DND-41 (cell line): ENCODE measurements around the gene ITSN1.

Experiments used
- ATAC-seq: fragments of 200-7000 bp; cut with Tn5 transposase; 3 replicates; pipeline ENCODE4 v1.9.1; 2021; ENCODE audit warnings: low read depth; ENCODE audit not compliant: insufficient read depth
- DNase-seq: peaks from one replicate; pipeline ENCODE4 v3.0.0-alpha.2; 2020
- H2AFZ ChIP-seq: 2 replicates; pipeline ENCODE4 v1.6.0; 2012; ENCODE audit warnings: low read depth, low read length
- H3K27ac ChIP-seq: 2 replicates; pipeline ENCODE4 v1.5.1; 2012; ENCODE audit warnings: low read length, inconsistent platforms
- H3K27me3 ChIP-seq: fragments of 200-600 bp; sonication (generic); 2 replicates; pipeline ENCODE4 v1.6.0; 2012; ENCODE audit warnings: low read length, mild to moderate bottlenecking, inconsistent platforms; ENCODE audit not compliant: insufficient read depth, poor library complexity
- H3K36me3 ChIP-seq: 2 replicates; pipeline ENCODE4 v1.5.1; 2012; ENCODE audit warnings: low read length, inconsistent platforms; ENCODE audit not compliant: insufficient read depth
- H3K4me1 ChIP-seq: 2 replicates; pipeline ENCODE4 v1.5.1; 2012; ENCODE audit warnings: mild to moderate bottlenecking, low read length; ENCODE audit not compliant: insufficient read depth
- H3K4me2 ChIP-seq: 2 replicates; pipeline ENCODE4 v1.6.0; 2012; ENCODE audit warnings: mild to moderate bottlenecking, moderate library complexity, low read length, inconsistent platforms; ENCODE audit not compliant: insufficient read depth
- H3K4me3 ChIP-seq, 2 experiments: fragments of 200-600 bp in 1 of 2; shearing (Covaris generic) in 1 of 2; 2 replicates each; pipeline ENCODE4 v1.5.1; 2012 to 2016; ENCODE audit warnings: inconsistent platforms in 2 of 2, low read length in 2 of 2, mild to moderate bottlenecking in 2 of 2, low read depth in 1 of 2, moderate library complexity in 1 of 2
- H3K79me2 ChIP-seq: 2 replicates; pipeline ENCODE4 v1.6.0; 2012; ENCODE audit warnings: low read length, inconsistent platforms; ENCODE audit not compliant: insufficient read depth
- H3K9ac ChIP-seq: 2 replicates; pipeline ENCODE4 v1.6.0; 2012; ENCODE audit warnings: low read depth, mild to moderate bottlenecking, inconsistent platforms, low read length, moderate library complexity
- H3K9me3 ChIP-seq: 2 replicates; pipeline ENCODE4 v1.5.1; 2012; ENCODE audit warnings: low read length, moderate library complexity, mild to moderate bottlenecking, inconsistent platforms; ENCODE audit not compliant: insufficient read depth, severe bottlenecking
- H4K20me1 ChIP-seq: 2 replicates; pipeline ENCODE4 v1.6.0; 2012; ENCODE audit warnings: low read length; ENCODE audit not compliant: insufficient read depth
- CTCF ChIP-seq: IDR thresholded peaks from 2 replicates; pipeline ENCODE4 v1.5.1; 2012; ENCODE audit warnings: borderline replicate concordance, low read length, moderate library complexity, mild to moderate bottlenecking; ENCODE audit not compliant: poor library complexity, severe bottlenecking; ENCODE audit errors: extremely low read depth
- EZH2 ChIP-seq: IDR thresholded peaks from 3 replicates; pipeline ENCODE4 v1.6.1; 2012; ENCODE audit warnings: borderline replicate concordance, low read depth, mild to moderate bottlenecking, moderate library complexity, low read length, inconsistent platforms; ENCODE audit not compliant: severe bottlenecking

ITSN1 gene

DNA sequence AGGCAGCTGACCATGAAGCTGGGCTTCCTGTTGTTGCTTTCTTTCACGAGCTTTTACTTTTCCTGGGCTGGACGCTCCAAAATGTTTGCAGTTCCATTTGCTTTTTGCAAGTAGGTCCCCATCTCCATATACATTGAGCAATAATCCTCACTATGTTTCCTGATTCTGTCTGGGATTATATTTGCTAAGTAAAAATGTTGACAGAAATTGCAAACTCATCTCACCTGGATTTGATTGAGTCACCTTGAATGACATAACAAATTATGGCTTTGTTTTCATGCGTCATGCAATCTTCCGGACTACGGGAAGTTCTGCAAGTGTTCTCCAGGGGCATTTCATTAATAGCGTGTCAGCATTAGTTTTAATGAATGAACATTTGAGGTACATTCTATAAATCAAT, 254.4 kb downstream of the ITSN1 start:
- H2AFZ ChIP-seq: no peak overlapping the region
- H3K4me1 ChIP-seq: peaks cover 16% of the 10 kb centered on the region
- no peak for DNase-seq

GRCh38 chr21:33897098-33897497, 254.8 kb downstream of the ITSN1 start:
- ATAC-seq: no peak

More for the DNA sequence above, 254.4 kb downstream of the ITSN1 start:
- Histone ChIP-seq H3K79me2 (no peaks in the 10 kb centered on the region), H3K36me3 (peaks cover 4% of the 10 kb centered on the region), H3K27me3 (no peaks in the 10 kb centered on the region), H3K4me3 (no peak overlapping the region), H3K9ac (no peak overlapping the region), H3K9me3 (no peaks in the 10 kb centered on the region), H4K20me1 (no peaks in the 10 kb centered on the region), H3K27ac (no peak overlapping the region), H3K4me2 (no peak overlapping the region)
- no peak for ATAC-seq
- TF ChIP-seq EZH2 (no peak), CTCF (no peak)

GRCh38 chr21:33897739-33898138, 255.4 kb downstream of the ITSN1 start:
- H3K4me3 ChIP-seq: no peak overlapping the region
- DNase-seq (no peak), ATAC-seq (no peak)
- H3K4me1 ChIP-seq: peaks cover 16% of the 10 kb centered on the region
- no peaks in the 10 kb centered on the region for H3K9me3 ChIP-seq
- H3K9ac ChIP-seq: no peak overlapping the region
- no peaks in the 10 kb centered on the region for H3K79me2 ChIP-seq
- no peak for TF ChIP-seq EZH2
- no peak overlapping the region for H3K4me2 ChIP-seq
- H3K36me3 ChIP-seq: peaks cover 14% of the 10 kb centered on the region
- H2AFZ ChIP-seq: no peak overlapping the region
- no peaks in the 10 kb centered on the region for H4K20me1 ChIP-seq
- H3K27me3 ChIP-seq: no peaks in the 10 kb centered on the region
- no peak overlapping the region for H3K27ac ChIP-seq

More at GRCh38 chr21:33897098-33897497, 254.8 kb downstream of the ITSN1 start:
- H2AFZ ChIP-seq: no peak overlapping the region
- H3K27me3 ChIP-seq: no peaks in the 10 kb centered on the region
- H3K4me1 ChIP-seq: peaks cover 16% of the 10 kb centered on the region
- H3K79me2 ChIP-seq: no peaks in the 10 kb centered on the region
- no peak overlapping the region for H3K4me2 ChIP-seq
- no peak overlapping the region for H3K9ac ChIP-seq
- no peak overlapping the region for H3K27ac ChIP-seq
- H3K4me3 ChIP-seq: no peak overlapping the region
- no peak for TF ChIP-seq EZH2
- no peak for TF ChIP-seq CTCF
- H4K20me1 ChIP-seq: no peaks in the 10 kb centered on the region
- no peaks in the 10 kb centered on the region for H3K9me3 ChIP-seq
- H3K36me3 ChIP-seq: peaks cover 8% of the 10 kb centered on the region
- no peak for DNase-seq

DNA sequence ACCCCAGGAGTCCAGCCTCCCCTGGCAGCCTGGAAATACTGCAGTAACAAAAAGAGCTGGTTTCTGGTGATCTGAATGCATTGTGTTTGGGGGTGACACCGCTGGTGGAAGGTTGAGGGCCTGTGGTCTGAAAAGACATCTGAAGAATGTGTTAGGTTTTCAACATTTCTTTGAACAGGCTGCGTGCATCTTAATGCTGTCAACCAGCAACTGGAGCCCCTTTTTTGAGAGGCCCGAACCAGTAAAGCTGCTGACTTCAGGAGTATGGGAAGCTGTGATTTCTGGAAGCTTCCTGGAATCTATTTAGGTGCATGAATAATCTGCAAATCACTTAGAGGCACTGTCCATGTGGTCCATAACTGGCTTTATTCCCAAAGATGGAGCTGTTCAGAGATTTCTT, 256.3 kb downstream of the ITSN1 start:
- ATAC-seq: no peak

More for the DNA sequence above, 256.3 kb downstream of the ITSN1 start:
- no peak overlapping the region for H3K27ac ChIP-seq
- no peak overlapping the region for H2AFZ ChIP-seq
- peaks cover 16% of the 10 kb centered on the region for H3K4me1 ChIP-seq
- no peaks in the 10 kb centered on the region for H3K9me3 ChIP-seq
- TF ChIP-seq CTCF: no peak
- TF ChIP-seq EZH2: no peak
- H3K36me3 ChIP-seq: peaks cover 23% of the 10 kb centered on the region
- DNase-seq: no peak
- H3K27me3 ChIP-seq: no peaks in the 10 kb centered on the region
- H3K4me3 ChIP-seq: no peak overlapping the region
- H4K20me1 ChIP-seq: no peaks in the 10 kb centered on the region
- no peak overlapping the region for H3K4me2 ChIP-seq
- H3K9ac ChIP-seq: no peak overlapping the region
- no peaks in the 10 kb centered on the region for H3K79me2 ChIP-seq
